ENCODE data around the gene CES3. TPM values are rescaled to one million over a fixed set of nuclear protein-coding genes. Genes with fewer than 3 reads are reported as not detected.

The CES3 gene
- total and polyA plus RNA-seq, 2 donors (not counting 3 experiments of a cell fraction or from before 2014, with no cell fraction given) = 0.10 TPM; not detected in 1

DNA sequence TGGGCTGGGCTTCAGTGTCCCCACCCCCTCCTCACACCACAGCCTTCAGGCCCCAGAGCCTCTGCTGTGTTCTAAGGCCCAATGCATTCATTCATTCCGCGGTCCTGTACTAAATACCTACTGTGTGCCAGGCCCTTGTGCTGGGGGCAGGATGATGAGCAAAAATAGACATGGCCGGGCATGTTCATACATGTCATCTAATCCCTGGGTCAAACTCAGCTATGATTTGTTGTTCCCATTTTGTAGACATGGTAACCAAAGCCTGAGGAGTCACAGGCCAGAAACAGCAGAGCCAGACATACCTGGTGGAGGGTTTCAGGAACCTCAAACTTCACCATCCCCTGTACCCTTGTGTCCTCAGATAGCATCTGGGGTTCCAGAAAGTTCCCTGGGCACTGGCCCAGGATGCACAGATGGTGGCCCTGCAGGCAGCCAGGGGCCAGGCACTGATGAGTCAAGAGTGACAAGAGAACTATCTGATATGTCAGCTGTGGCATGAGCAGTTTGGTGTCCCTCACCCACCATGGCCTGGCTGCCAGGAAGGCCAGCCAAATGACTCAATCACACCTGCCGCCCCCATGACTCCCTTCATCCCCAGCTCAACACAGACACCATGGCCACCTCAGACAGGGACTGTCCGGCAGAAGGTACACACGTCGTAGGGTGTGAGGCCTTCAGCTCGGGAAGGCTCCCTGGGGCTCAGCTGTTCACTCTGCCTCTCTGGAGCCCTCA is 33.0 kb upstream of the CES3 start:
- Histone ChIP-seq H3K4me3 (replicated peaks in 1 of 3; ENCODE audit: insufficient read depth in 1 of 3, low read depth in 1 of 3, low read length in 3 of 3) (no peak overlapping the region), H3K4me1 (ENCODE audit: control insufficient read depth, extremely low read depth, insufficient read depth, low read length) (peaks cover 3% of the 10 kb centered on the region), H2AFZ (ENCODE audit: low read depth, low read length) (no peak overlapping the region), H3K9me1 (replicated peaks; ENCODE audit: control insufficient read depth, extremely low read depth, insufficient read depth, low read length) (no peaks in the 10 kb centered on the region), H3K4me2 (ENCODE audit: insufficient read depth, low read length) (no peak overlapping the region), H3K79me2 (ENCODE audit: control insufficient read depth, insufficient read depth, low read length) (no peaks in the 10 kb centered on the region), H3K9ac (replicated peaks; ENCODE audit: extremely low read depth, insufficient read depth, low read length) (no peak overlapping the region), H3K9me3 (replicated peaks; ENCODE audit: control insufficient read depth, insufficient read depth, low read length) (no peaks in the 10 kb centered on the region), H3K27me3 (ENCODE audit: control insufficient read depth in 2 of 2, insufficient read depth in 2 of 2, low read length in 2 of 2) (peaks cover 18 to 28% of the 10 kb centered on the region in 2 experiments), H3K36me3 (ENCODE audit: control insufficient read depth in 2 of 2, extremely low read depth in 1 of 2, insufficient read depth in 2 of 2, low read length in 2 of 2) (no peaks in the 10 kb centered on the region), H4K20me1 (replicated peaks; ENCODE audit: control insufficient read depth, extremely low read depth, insufficient read depth, low read length) (no peaks in the 10 kb centered on the region), H3K27ac (ENCODE audit: insufficient read depth, low read depth, low read length) (no peak overlapping the region)
- intact Hi-C loops (cut with micrococcal nuclease) = no loop called here
- no peak for TF ChIP-seq EZH2 (IDR thresholded peaks at IDR 0.05; ENCODE audit: borderline replicate concordance, low read depth, low read length, severe bottlenecking)
- TF ChIP-seq POLR2A (IDR thresholded peaks at IDR 0.05; ENCODE audit: low read depth, low read length) = no peak
- TF ChIP-seq FOS (IDR thresholded peaks at IDR 0.05; ENCODE audit: borderline replicate concordance, insufficient read depth, low read length) = no peak
- TF ChIP-seq GATA2 (IDR thresholded peaks at IDR 0.05; ENCODE audit: insufficient read depth, insufficient read length, low read depth, low read length) = no peak
- TF ChIP-seq JUN (IDR thresholded peaks at IDR 0.05; ENCODE audit: borderline replicate concordance, insufficient read depth, insufficient read length, low read depth) = no peak
- DNase-seq (ENCODE audit: low read depth, low spot score) (no peak), FAIRE-seq (no peak)
- BruUV-seq (replicated peaks) = no TSS peak
- POLR2A ChIA-PET = no interaction called here
- CTCF ChIA-PET = interaction anchor here (0.6 to 5.2 kb wide), 11 partner anchors 8 to 158 kb away, joined by 3 to 72 read pairs (median 4); partner anchors contain the start of genes NAE1 and PDP2
- dilution Hi-C loops (cut with MboI; ENCODE audit: extremely low pct_ligation_motif_present, low sequenced_read_pairs) = no loop called here

- H2AFZ ChIP-seq (ENCODE audit: low read depth, low read length) = no peak overlapping the region
These were observed 32.2 kb upstream of the CES3 start for GRCh38 chr16:66928702-66929388.

More at GRCh38 chr16:66928702-66929388, 32.2 kb upstream of the CES3 start:
- ChIA-PET POLR2A (no interaction called here), CTCF (interaction anchor here (0.8 to 5.2 kb wide), 10 partner anchors 9 to 98 kb away, joined by 3 to 72 read pairs (median 4); partner anchors contain the start of genes NAE1 and PDP2)
- Histone ChIP-seq H3K4me3 (replicated peaks in 1 of 3; ENCODE audit: insufficient read depth in 1 of 3, low read depth in 1 of 3, low read length in 3 of 3) (no peak overlapping the region), H4K20me1 (replicated peaks; ENCODE audit: control insufficient read depth, extremely low read depth, insufficient read depth, low read length) (no peaks in the 10 kb centered on the region), H3K36me3 (ENCODE audit: control insufficient read depth in 2 of 2, extremely low read depth in 1 of 2, insufficient read depth in 2 of 2, low read length in 2 of 2) (no peaks in the 10 kb centered on the region), H3K9me1 (replicated peaks; ENCODE audit: control insufficient read depth, extremely low read depth, insufficient read depth, low read length) (no peaks in the 10 kb centered on the region), H3K27ac (ENCODE audit: insufficient read depth, low read depth, low read length) (no peak overlapping the region), H3K9me3 (replicated peaks; ENCODE audit: control insufficient read depth, insufficient read depth, low read length) (no peaks in the 10 kb centered on the region), H3K4me1 (ENCODE audit: control insufficient read depth, extremely low read depth, insufficient read depth, low read length) (peaks cover 10% of the 10 kb centered on the region), H3K27me3 (ENCODE audit: control insufficient read depth in 2 of 2, insufficient read depth in 2 of 2, low read length in 2 of 2) (peaks cover 14 to 23% of the 10 kb centered on the region in 2 experiments), H3K79me2 (ENCODE audit: control insufficient read depth, insufficient read depth, low read length) (peaks cover 7% of the 10 kb centered on the region), H3K9ac (replicated peaks; ENCODE audit: extremely low read depth, insufficient read depth, low read length) (no peak overlapping the region), H3K4me2 (ENCODE audit: insufficient read depth, low read length) (no peak overlapping the region)
- no TSS peak for BruUV-seq (replicated peaks)
- TF ChIP-seq MAX (IDR thresholded peaks at IDR 0.05; ENCODE audit: insufficient read depth, insufficient read length) (no peak), CTCF (IDR thresholded peaks at IDR 0.05; ENCODE audit: extremely low read depth in 1 of 2, insufficient read depth in 1 of 2, low read depth in 1 of 2, low read length in 2 of 2) (peak; percentile 13 to 34)
- FAIRE-seq = no peak
- intact Hi-C loops (cut with micrococcal nuclease) = no loop called here
- dilution Hi-C loops (cut with MboI; ENCODE audit: extremely low pct_ligation_motif_present, low sequenced_read_pairs) = no loop called here
- no peak for DNase-seq (ENCODE audit: low read depth, low spot score)

All from endothelial cell of umbilical vein (primary cell).